Mesenchymal stem cell (in vitro differentiated cells and primary cell): ENCODE results near the gene SRI.

Experiments used
- DNase-seq: peaks from one replicate; pipeline ENCODE4 v3.0.0-alpha.2; 2013
- H2AFZ ChIP-seq: one replicate; pipeline ENCODE4 v1.6.1; 2013; ENCODE audit warnings: low read depth, mild to moderate bottlenecking, control low read depth, inconsistent platforms, low read length, moderate library complexity
- H2AK5ac ChIP-seq: 2 replicates; pipeline ENCODE4 v1.6.1; 2013; ENCODE audit warnings: low read length, moderate library complexity, mild to moderate bottlenecking, inconsistent platforms; ENCODE audit not compliant: severe bottlenecking
- H2BK120ac ChIP-seq: one replicate; pipeline ENCODE4 v1.6.1; 2013; ENCODE audit warnings: low read depth, mild to moderate bottlenecking, inconsistent platforms, low read length, moderate library complexity
- H2BK12ac ChIP-seq, 2 experiments: one replicate each; pipeline ENCODE4 v1.6.1; 2013; ENCODE audit warnings: inconsistent platforms in 2 of 2, low read length in 2 of 2, mild to moderate bottlenecking in 2 of 2, moderate library complexity in 2 of 2, control low read depth in 1 of 2
- H2BK15ac ChIP-seq: one replicate; pipeline ENCODE4 v1.6.1; 2013; ENCODE audit warnings: mild to moderate bottlenecking, low read depth, inconsistent platforms; ENCODE audit not compliant: poor library complexity, severe bottlenecking
- H2BK5ac ChIP-seq: 2 replicates; pipeline ENCODE4 v1.6.1; 2013; ENCODE audit warnings: low read depth, mild to moderate bottlenecking, low read length, control low read depth, inconsistent platforms; ENCODE audit not compliant: poor library complexity, severe bottlenecking
- H3K14ac ChIP-seq, 2 experiments: one replicate each; pipeline ENCODE4 v1.6.1; 2013; ENCODE audit warnings: inconsistent platforms in 2 of 2, low read length in 2 of 2, control low read depth in 1 of 2, mild to moderate bottlenecking in 1 of 2, moderate library complexity in 1 of 2
- H3K18ac ChIP-seq, 2 experiments: one replicate each; pipeline ENCODE4 v1.6.1; 2013; ENCODE audit warnings: inconsistent platforms in 2 of 2, low read length in 2 of 2, control low read depth in 1 of 2, low read depth in 1 of 2, mild to moderate bottlenecking in 1 of 2
- H3K23ac ChIP-seq, 2 experiments: one replicate each; pipeline ENCODE4 v1.6.1; 2013; ENCODE audit warnings: inconsistent platforms in 2 of 2, low read length in 2 of 2, mild to moderate bottlenecking in 2 of 2, moderate library complexity in 2 of 2, control low read depth in 1 of 2
- H3K27ac ChIP-seq: 2 replicates; pipeline ENCODE4 v1.5.1; 2013; ENCODE audit warnings: mild to moderate bottlenecking, moderate library complexity, low read length, control low read depth, inconsistent platforms; ENCODE audit not compliant: poor library complexity, severe bottlenecking
- H3K27me3 ChIP-seq, 2 experiments: 2 replicates each; pipeline versions ENCODE4 v1.6.1 to v1.7.0; 2013; ENCODE audit warnings: low read length in 2 of 2, mild to moderate bottlenecking in 2 of 2, moderate library complexity in 2 of 2, control low read depth in 1 of 2, inconsistent platforms in 1 of 2; ENCODE audit not compliant: control insufficient read depth in 1 of 2, insufficient read depth in 1 of 2
- H3K36me3 ChIP-seq, 2 experiments: 2 replicates each; pipeline versions ENCODE4 v1.6.1 to v1.7.0; 2013; ENCODE audit warnings: low read length in 2 of 2, control low read depth in 1 of 2, inconsistent platforms in 1 of 2, low read depth in 1 of 2, mild to moderate bottlenecking in 1 of 2; ENCODE audit not compliant: insufficient read depth in 2 of 2, control insufficient read depth in 1 of 2
- H3K4ac ChIP-seq, 2 experiments: one replicate each; pipeline ENCODE4 v1.6.1; 2013; ENCODE audit warnings: inconsistent platforms in 2 of 2, low read length in 2 of 2, mild to moderate bottlenecking in 2 of 2, moderate library complexity in 2 of 2, control low read depth in 1 of 2, low read depth in 1 of 2
- H3K4me1 ChIP-seq: 2 replicates; pipeline ENCODE4 v1.6.1; 2013; ENCODE audit warnings: low read depth, low read length, control low read depth; ENCODE audit not compliant: control insufficient read depth, insufficient read depth
- H3K4me2 ChIP-seq: 2 replicates; pipeline ENCODE4 v1.6.1; 2013; ENCODE audit warnings: low read length, mild to moderate bottlenecking, inconsistent platforms; ENCODE audit not compliant: poor library complexity, severe bottlenecking
- H3K4me3 ChIP-seq, 2 experiments: 2 replicates each; pipeline versions ENCODE4 v1.5.1 to v1.7.0; 2013; ENCODE audit warnings: low read length in 2 of 2, mild to moderate bottlenecking in 2 of 2, control low read depth in 1 of 2, low read depth in 1 of 2; ENCODE audit not compliant: insufficient read depth in 1 of 2
- H3K79me1 ChIP-seq: replicated peaks from 2 replicates; pipeline ENCODE4 v1.6.1; 2013; ENCODE audit warnings: mild to moderate bottlenecking, control low read depth, low read length, inconsistent platforms; ENCODE audit not compliant: poor library complexity, severe bottlenecking
- H3K9ac ChIP-seq: 2 replicates; pipeline ENCODE4 v1.7.0; 2013; ENCODE audit warnings: mild to moderate bottlenecking, low read length, moderate library complexity
- H3K9me3 ChIP-seq: 2 replicates; pipeline ENCODE4 v1.7.0; 2013; ENCODE audit warnings: mild to moderate bottlenecking, low read length; ENCODE audit not compliant: control insufficient read depth
- H4K8ac ChIP-seq: one replicate; pipeline ENCODE4 v1.6.1; 2013; ENCODE audit warnings: inconsistent platforms, mild to moderate bottlenecking, low read length, moderate library complexity
- H4K91ac ChIP-seq: one replicate; pipeline ENCODE4 v1.6.1; 2013; ENCODE audit warnings: mild to moderate bottlenecking, low read length, inconsistent platforms
- WGBS: methylation state at CpG from one replicate; pipeline ENCODE4 v1.1.7; 2013; ENCODE audit warnings: mixed read lengths; 5-methylcytosine and 5-hydroxymethylcytosine counted together

Gene SRI

DNA sequence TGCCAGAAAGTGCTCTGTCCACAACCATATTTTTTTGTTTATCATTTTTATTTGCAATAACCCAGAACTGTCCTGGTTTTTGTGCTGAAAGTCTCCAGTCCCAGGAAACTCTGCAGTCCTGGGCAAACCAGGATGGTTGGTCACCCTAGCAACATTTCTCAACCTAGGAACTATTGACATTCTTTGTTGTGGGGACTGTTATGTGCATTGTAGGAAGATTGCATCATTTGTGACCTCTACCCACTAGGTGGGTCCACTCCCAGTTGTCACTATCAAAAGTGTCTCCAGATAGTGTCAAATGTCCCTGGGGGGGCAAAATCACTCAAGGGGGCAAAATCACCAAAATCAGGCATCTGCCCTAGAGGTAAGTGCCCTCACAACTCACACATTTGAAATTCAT is 14.0 kb upstream of the SRI start:
- Histone ChIP-seq H3K4me2 (no peak overlapping the region), H2AK5ac (no peak overlapping the region)

DNA sequence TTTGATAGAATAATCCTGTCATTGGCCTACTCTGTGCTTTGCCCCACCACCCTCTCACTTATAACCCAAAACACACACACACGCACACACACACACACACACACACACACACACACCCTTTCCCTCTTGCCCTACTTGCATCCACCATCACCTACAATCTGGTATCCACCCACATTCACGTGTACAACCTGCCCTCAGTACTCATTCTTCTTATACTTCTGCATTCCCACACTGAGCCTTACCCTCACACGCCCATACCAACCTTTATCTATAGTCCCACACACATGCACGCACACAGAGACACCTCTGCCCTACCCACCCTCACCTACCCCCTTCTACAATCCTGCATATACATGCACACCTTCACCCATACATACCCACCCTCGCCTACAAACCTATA is 10.8 kb upstream of the SRI start:
- 66% methylated on average over 5 of the region's 5 CpGs for WGBS
- Histone ChIP-seq H3K4me1 (peaks cover 4% of the 10 kb centered on the region), H3K9ac (no peak overlapping the region), H3K27me3 (no peaks in the 10 kb centered on the region), H2BK15ac (no peak overlapping the region), H3K4ac (no peak overlapping the region), H2BK5ac (no peak overlapping the region), H3K4me3 (no peak overlapping the region), H2AK5ac (no peak overlapping the region), H2AFZ (no peak overlapping the region), H3K14ac (no peak overlapping the region), H3K36me3 (no peaks in the 10 kb centered on the region), H3K27ac (no peak overlapping the region), H3K9me3 (peaks cover 4% of the 10 kb centered on the region), H4K91ac (no peak overlapping the region), H3K79me1 (no peaks in the 10 kb centered on the region), H3K4me2 (no peak overlapping the region), H4K8ac (no peak overlapping the region), H3K23ac (peak overlapping the region in 1 of 2 experiments; percentile 52), H2BK12ac (no peak overlapping the region), H2BK120ac (no peak overlapping the region), H3K18ac (no peak overlapping the region)
- no peak for DNase-seq

More for the DNA sequence above, 14.0 kb upstream of the SRI start:
- H3K18ac ChIP-seq: no peak overlapping the region
- H3K27me3 ChIP-seq: no peaks in the 10 kb centered on the region
- no peak overlapping the region for H2BK12ac ChIP-seq
- no peaks in the 10 kb centered on the region for H3K79me1 ChIP-seq
- H3K36me3 ChIP-seq: no peaks in the 10 kb centered on the region
- no peak overlapping the region for H3K14ac ChIP-seq
- no peak overlapping the region for H3K4me3 ChIP-seq
- H3K4me1 ChIP-seq: no peaks in the 10 kb centered on the region
- no peak overlapping the region for H3K4ac ChIP-seq
- H2BK5ac ChIP-seq: no peak overlapping the region
- no peak overlapping the region for H2AFZ ChIP-seq
- no peak overlapping the region for H3K27ac ChIP-seq
- H2BK15ac ChIP-seq: no peak overlapping the region
- H4K8ac ChIP-seq: no peak overlapping the region
- H3K9ac ChIP-seq: no peak overlapping the region
- DNase-seq: no peak
- peaks cover 3% of the 10 kb centered on the region for H3K9me3 ChIP-seq
- H2BK120ac ChIP-seq: no peak overlapping the region
- no peak overlapping the region for H3K23ac ChIP-seq
- no peak overlapping the region for H4K91ac ChIP-seq

DNA sequence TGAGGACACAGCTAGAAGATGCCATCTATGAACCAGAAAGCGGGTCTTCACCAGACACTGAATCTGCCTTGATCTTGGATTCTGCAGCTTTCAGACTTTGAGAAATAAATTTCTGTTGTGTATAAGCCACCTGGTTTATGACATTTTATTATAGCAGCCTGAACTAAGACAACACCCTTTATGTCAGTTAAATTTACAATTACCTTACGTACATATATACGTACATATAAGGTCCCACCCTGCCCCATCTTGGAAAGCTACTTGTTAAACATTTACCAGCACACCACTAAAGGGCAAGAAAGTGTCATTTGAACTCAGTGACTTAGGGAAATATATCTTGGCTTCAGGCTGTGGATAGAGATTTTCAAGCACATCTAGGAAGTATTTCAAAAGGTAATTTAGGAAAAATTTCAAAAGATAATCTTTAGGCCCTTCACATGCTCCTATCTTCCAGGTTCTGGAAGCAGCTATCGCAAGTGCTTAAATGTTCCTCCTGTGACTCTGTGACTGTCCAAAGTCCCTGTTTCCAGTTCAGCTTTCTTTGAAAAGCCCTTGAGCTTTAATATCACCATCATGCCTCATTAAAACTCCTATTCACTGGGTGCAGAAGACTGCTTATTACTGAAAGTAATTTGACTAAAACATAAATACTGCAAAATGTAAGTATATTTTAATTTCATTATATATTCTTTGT is 9.6 kb upstream of the SRI start:
- peaks cover 4% of the 10 kb centered on the region for H3K4me1 ChIP-seq

DNA sequence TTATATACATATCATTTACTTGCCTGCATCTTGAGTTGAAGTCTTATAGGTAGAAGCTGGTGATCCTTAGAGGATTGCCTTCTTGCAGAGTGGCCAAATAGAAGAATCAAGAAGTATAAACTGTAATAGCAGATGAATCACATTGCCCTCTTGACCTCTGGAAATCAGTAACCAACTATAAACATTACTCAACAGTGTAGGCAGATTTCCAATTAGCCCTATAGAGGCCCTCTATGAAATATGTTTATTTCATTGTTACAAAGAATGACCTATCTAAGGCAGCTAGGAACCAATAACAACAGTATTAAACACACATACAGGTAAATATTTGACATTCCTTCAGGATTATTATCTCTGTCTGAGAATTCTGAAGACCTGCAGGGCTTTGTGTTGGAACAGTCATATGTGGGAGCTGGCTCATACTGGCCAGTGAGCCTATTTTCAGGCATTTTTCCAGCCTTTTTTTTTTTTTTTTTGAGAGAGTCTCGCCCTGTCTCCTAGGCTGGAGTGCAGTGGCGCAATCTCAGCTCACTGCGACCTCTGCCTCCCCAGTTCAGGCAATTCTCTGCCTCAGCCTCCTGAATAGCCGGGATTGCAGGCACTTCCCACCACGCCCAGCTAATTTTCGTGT is 7.2 kb upstream of the SRI start:
- H3K18ac ChIP-seq: no peak overlapping the region
- WGBS: 80% methylated on average over 6 of the region's 6 CpGs
- H3K4me2 ChIP-seq: peak overlapping the region; percentile 42
- no peaks in the 10 kb centered on the region for H3K36me3 ChIP-seq
- H3K79me1 ChIP-seq: no peaks in the 10 kb centered on the region
- H3K23ac ChIP-seq: no peak overlapping the region
- peaks cover 4% of the 10 kb centered on the region for H3K4me1 ChIP-seq
- H4K8ac ChIP-seq: no peak overlapping the region
- H3K9me3 ChIP-seq: peaks cover 4% of the 10 kb centered on the region
- no peak overlapping the region for H3K4me3 ChIP-seq
- no peak overlapping the region for H2BK15ac ChIP-seq
- no peak overlapping the region for H4K91ac ChIP-seq
- H2BK12ac ChIP-seq: no peak overlapping the region
- no peak overlapping the region for H3K4ac ChIP-seq
- H3K27ac ChIP-seq: peak overlapping the region; percentile 66
- no peak overlapping the region for H2AK5ac ChIP-seq
- DNase-seq: peak; percentile 31
- H3K9ac ChIP-seq: no peak overlapping the region
- no peak overlapping the region for H2AFZ ChIP-seq
- H3K27me3 ChIP-seq: no peaks in the 10 kb centered on the region
- no peak overlapping the region for H2BK120ac ChIP-seq
- no peak overlapping the region for H3K14ac ChIP-seq
- H2BK5ac ChIP-seq: no peak overlapping the region

More for the DNA sequence above, 9.6 kb upstream of the SRI start:
- Histone ChIP-seq H3K9ac (no peak overlapping the region), H3K23ac (no peak overlapping the region), H3K27ac (no peak overlapping the region), H3K18ac (no peak overlapping the region), H3K9me3 (peaks cover 4% of the 10 kb centered on the region), H3K4ac (no peak overlapping the region), H3K4me2 (no peak overlapping the region), H3K27me3 (no peaks in the 10 kb centered on the region), H2BK15ac (no peak overlapping the region), H2AK5ac (no peak overlapping the region), H3K79me1 (no peaks in the 10 kb centered on the region), H4K8ac (no peak overlapping the region), H2AFZ (no peak overlapping the region), H3K4me3 (no peak overlapping the region), H4K91ac (no peak overlapping the region), H2BK12ac (no peak overlapping the region), H2BK5ac (no peak overlapping the region), H3K36me3 (no peaks in the 10 kb centered on the region), H3K14ac (no peak overlapping the region), H2BK120ac (no peak overlapping the region)
- WGBS: 96% methylated on average over 4 of the region's 4 CpGs
- no peak for DNase-seq
